GM18505 (cell line): ENCODE data around the gene NDNF.

Experiments used
- ATAC-seq: cut with Tn5 transposase; IDR thresholded peaks from one replicate; pipeline ENCODE4 v1.9.1; 2021; ENCODE audit not compliant: unreplicated experiment
- POLR2A ChIP-seq: IDR thresholded peaks from 4 replicates; pipeline ENCODE4 v1.6.1; 2011; ENCODE audit warnings: borderline replicate concordance; ENCODE audit not compliant: insufficient read depth, insufficient read length; ENCODE audit errors: extremely low read depth

NDNF gene, protein sequence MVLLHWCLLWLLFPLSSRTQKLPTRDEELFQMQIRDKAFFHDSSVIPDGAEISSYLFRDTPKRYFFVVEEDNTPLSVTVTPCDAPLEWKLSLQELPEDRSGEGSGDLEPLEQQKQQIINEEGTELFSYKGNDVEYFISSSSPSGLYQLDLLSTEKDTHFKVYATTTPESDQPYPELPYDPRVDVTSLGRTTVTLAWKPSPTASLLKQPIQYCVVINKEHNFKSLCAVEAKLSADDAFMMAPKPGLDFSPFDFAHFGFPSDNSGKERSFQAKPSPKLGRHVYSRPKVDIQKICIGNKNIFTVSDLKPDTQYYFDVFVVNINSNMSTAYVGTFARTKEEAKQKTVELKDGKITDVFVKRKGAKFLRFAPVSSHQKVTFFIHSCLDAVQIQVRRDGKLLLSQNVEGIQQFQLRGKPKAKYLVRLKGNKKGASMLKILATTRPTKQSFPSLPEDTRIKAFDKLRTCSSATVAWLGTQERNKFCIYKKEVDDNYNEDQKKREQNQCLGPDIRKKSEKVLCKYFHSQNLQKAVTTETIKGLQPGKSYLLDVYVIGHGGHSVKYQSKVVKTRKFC

DNA sequence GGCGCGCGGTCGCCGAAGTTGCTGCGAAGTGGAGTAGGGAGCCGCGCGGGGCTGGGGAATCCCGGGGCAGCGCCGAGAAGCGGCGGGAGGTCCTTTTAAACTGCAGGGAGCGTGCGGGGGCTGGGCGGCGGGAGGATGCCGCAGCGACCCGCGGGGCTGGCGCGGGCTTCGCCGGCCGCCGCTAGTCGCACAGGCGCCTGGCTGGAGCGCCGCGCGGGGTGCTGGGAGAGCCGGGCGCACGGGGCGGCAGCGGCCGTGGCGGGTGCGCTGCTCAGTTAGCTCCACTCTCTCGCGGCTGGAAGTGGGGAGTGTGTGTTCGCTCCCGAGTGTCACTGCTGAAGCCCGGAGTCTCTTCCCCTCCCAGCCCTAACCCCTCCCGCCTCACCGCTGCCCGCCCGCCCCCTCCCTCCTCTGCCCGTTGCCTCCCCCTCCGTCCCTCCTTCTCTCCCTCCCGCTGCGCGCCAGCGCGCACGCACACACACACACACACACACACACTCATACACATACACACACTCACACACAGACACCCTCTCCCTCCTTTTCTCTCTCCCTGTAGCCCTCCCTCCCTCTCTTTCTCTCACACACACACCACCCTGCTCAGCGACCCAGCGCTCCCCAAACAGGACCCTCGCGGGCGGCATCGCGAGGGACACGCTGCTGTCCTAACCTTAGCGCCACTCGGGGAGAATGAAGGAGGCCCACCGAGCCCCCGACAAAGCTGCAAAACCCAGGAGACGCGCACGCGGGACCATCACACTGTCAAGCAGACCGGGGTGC, at the start of gene NDNF:
Gene NDNF, minus strand, starts transcription at position 312 of the 780 bp plus-strand sequence. CDS start 26,698 bp downstream, outside the sequence.
- no peak for TF ChIP-seq POLR2A
- ATAC-seq = no peak

DNA sequence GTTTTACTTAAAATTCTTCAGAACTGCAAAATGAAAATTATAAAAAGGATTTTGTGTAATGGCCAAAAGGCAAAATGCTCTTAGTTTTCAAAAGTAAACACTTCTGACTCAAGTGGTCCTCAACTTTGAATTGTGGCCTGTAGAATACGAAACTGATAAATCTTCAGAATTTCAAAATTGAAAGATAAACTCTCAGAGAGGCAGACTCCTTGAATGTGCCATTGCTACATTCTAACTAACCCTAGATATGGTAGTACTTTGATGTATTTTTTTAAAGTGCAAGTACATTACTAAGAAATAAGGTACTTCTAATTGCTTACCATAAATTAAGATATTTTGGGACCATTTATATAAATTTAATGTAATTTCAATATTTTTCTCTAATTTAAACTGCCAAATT, 47.4 kb upstream of the NDNF start:
- ATAC-seq = no peak
- TF ChIP-seq POLR2A = no peak

DNA sequence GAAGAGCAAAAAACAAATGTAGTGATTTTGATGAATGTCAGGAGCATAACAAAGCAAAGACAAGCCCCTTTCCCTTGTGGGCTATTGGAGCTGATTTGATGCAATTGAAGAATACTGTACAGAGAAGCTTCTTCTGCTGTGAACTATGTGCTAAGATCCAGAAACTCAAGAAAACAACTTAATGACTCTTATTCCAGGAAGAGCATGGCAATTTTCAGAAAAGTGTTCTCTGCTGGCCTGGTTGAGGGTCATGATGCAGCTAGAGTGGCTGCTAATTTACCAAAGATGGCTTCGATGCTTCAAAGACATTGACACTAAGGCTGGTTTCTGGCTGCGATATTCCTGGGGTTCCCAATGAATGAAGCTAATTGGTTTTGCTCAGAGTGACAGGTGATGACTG, 46.0 kb upstream of the NDNF start:
- no peak for TF ChIP-seq POLR2A
- no peak for ATAC-seq

DNA sequence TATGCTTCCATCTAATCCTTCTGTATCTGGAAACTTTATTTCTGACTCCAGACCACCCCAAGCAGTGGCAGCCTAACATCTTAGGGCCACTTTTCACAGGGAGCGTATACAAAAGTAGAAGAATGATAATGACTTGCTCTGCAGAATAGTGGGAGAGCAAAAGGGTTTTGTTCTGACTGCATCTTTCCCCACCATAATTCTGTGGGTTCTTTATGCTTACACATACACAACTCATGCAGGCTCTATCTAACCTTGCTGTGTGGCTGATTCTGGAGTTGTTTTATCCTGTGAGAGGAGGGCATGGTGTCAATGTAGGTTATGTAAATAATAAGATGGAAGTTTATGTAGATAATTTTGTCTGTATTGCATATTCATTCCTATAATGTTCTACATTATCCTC, 42.4 kb upstream of the NDNF start:
- ATAC-seq = no peak
- TF ChIP-seq POLR2A = no peak

DNA sequence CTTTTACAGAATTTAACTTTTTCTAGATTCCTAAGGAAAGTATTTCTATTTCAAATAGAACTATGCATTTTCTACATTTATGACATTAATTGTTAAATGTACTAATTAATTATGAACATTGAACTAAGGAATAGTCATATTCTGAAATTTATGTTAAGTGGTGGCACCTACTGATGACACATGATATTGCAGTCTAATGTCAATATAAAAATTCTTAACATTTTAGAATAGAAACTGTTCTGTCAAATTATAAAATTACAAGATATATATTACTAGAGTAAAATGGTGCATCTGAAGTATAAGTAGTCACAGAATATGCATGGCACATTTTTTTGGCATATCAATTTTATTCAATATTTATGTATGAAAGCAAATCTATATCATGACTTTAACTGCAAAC, 40.2 kb upstream of the NDNF start:
- no peak for TF ChIP-seq POLR2A
- ATAC-seq = no peak

DNA sequence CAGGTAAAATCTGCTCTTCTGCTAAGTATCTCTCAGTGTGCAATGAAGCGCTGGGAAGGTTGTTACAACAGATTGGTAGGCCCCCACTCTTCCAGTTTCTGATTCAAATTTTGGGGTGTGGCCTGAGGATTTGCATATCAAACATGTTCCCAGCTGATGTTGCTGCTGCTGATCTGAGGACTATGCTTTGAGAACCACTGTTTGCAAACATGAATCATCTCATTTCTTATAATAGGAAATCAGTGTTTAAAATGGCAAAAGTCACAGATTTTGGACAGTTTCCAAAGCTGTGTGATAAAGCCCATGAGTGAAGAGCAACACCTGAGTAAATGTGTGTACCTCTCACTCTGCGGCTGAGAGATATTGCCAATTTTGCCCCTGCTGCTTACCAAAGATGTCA, 36.2 kb upstream of the NDNF start:
- TF ChIP-seq POLR2A = no peak
- no peak for ATAC-seq

DNA sequence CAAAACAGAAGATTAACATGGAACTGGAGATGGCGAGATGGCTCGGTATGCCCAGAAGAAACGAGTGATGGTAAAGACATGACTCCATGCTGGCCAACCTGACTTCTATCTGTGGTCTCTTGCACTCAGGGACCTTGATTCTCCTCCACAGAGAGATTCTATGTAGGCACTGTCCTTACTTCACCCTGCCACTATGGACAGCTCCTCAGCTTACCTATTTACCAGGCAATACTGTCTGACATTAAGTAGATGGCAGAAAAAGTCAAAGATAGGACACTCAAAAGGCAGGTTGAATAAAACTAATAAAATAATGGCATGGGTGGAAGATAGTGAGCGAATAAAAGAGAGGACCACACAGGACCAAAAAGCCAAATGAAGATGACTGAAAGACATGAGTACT, 35.2 kb upstream of the NDNF start:
- no peak for TF ChIP-seq POLR2A
- no peak for ATAC-seq

DNA sequence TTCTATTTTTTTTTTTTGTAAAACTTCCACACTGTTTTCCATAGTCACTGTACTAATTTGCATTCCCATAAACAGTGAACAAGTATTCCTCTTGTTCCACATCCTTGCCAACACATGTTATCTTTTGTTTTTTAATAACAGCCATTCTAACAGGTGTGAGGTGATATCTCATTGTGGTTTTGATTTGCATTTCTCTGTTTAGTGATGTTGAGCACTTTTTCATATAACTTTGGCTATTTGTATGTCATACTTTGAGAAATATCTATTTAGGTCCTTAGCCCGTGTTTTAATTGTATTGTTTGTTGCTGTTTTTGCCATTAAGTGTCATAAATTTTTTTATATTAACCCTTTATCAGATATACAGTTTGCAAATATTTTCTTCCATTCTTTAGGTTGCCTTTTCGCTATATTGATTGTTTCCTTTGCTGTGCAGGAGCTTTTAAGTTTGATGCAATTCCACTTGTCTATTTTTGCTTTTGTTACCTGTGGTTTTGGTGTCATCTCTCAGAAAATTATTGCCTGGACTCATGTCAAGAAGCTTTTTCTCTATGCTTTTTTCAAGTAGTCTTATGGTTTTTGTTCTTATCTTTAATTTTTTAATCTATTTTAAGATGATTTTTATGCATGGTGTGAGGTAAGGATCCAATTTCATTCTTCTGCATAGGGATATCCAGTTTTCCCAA, 27.9 kb upstream of the NDNF start:
- TF ChIP-seq POLR2A = no peak
- no peak for ATAC-seq

DNA sequence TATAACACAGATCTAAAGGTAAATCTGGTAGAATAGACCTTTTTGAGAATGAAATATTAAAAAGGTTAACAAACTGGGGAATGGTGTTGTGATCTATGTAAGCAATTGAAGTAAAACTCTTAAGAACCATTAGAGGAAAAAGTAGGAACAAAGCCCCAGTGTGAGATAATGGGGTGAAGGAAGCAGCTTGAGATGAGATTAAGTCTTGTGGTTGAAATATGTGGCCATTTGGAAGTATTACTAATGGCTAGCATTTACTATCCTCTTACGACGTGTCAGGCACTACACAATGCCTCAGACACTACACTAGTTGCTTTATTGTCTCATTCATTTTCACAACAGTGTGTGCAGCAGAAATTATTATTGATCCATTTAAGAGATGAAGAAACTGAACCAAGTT, 25.9 kb upstream of the NDNF start:
- no peak for TF ChIP-seq POLR2A
- ATAC-seq = no peak

DNA sequence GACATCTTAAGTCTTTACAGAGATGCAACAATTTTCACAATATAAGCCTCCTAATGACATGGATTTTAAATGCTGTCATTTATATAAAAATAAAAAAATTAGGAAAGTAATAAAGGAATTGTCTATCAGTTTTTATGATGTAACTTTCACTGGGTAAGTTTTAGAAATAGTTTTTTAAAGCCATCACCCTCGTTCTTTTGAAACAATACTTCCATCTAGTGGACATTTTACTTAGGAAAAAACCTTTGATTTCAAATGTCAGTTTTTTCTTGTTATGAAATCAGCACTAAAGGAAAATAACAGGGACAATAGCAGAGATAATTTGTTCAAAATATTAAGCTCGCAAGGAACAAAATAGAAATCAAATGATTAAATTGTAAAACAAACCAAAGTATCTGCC, 24.3 kb upstream of the NDNF start:
- ATAC-seq = no peak
- TF ChIP-seq POLR2A = no peak

DNA sequence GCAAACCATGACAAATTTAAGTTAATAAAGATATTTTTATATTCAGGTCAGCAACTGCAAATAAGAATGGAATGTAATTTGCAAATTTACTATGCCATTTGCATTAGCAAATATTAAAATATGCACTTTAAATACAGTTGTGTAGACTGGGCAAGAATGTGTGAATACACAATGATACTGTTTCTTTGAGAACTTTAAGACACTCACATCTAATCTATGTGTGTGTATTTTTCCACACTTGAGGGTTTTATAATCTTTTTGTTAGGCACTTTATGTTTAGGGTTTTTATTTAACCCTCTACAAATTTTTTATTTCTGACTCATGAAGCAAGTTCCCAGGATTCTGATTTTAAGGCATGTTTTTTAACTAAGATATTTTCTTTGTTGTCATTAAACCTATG, 23.9 kb upstream of the NDNF start:
- TF ChIP-seq POLR2A = no peak
- ATAC-seq = no peak

DNA sequence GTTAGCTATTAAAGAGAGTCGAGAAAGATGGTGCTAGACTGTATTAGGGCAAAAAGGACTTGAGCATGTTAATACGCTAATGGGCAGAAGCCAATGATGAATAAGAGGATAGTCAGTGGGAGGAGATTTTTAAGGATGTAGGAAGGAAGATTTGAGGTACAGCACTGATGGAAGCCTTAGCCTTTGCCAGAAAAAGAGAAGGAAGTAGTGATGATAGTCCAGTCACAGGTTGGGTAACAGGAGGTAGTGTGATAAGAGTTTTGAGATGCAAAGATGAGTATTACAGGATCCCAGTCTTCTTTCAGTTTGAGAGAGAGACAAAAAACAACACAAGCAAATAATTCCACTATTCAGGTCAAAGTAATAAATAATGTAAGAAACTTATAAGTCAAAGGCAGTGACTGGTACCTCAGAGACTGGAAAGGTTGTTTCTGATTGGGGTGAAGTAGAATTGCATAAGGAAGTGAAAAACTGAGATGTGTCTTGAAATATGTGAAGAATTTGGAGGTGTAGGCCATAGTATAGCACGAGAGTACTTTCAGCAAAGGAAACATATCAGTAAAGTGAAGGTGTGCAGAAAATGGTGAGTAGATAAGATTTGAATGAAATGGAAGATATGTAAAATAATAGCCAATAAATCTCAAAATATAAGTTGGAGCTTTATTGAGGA, 22.1 kb upstream of the NDNF start:
- TF ChIP-seq POLR2A = no peak
- ATAC-seq = no peak

DNA sequence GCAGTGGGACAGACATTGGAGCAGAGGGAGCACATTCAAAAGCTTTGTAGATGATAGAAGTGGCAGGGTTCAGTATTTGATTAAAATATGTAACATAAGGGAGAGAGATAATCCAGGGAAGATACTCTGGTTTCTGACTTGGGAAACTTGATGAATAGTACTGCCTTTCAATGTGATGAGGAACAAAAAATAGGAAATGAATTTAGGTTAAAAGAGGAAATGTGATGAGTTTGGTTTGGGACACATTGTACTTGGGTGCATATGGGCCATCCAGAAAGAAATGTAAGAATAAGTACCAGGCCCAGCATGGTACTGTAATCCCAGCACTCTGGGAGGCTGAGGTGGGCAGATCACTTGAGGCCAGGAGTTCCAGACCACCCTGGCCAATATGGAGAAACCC, 20.9 kb upstream of the NDNF start:
- TF ChIP-seq POLR2A = no peak

DNA sequence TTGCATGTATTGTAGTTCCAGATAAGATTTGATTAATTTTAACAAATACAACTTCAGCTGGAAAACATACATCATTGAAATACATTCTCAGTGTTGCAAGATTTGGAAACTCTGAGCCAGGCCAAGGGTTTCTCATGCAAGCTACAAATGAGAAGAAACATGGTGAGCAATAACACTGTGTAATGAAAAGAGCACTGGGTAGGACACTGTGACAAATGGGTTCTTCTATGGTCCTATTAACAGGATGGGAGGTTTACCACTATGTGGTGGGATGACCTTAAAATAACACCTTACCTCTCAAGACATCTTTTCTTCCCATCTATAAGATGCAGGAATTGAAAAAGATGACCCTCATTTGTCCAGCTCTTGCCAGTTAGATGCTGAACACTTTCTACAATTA, 19.6 kb upstream of the NDNF start:
- no peak for ATAC-seq
- no peak for TF ChIP-seq POLR2A

More for the DNA sequence above, 20.9 kb upstream of the NDNF start:
- no peak for ATAC-seq

DNA sequence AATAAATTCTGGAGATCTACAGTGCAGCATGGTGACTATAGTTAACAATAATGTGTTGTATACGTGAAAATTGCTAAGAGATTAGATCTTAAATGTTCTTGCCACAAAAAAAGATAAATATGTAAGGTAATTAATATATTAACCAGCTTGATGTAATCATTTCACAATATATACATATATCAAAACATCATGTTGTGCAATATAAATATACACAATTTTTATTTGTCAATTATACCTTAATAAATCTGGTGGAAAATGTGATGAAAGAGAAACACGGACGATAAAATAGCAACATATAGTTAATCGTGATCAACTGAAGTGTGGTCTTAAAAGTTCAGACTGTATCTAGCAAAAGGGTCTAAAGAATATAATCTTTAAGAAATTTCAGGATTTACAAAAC, 16.5 kb upstream of the NDNF start:
- no peak for TF ChIP-seq POLR2A
- ATAC-seq = no peak
